GM18526 (cell line): ENCODE data around the gene BTBD2.

Experiments used
- POLR2A ChIP-seq: IDR thresholded peaks from 3 replicates; pipeline ENCODE4 v1.6.1; 2011; ENCODE audit not compliant: insufficient read length; ENCODE audit errors: extremely low read depth

BTBD2 gene

GRCh38 chr19:1942078-1942933 lies 73.2 kb downstream of the BTBD2 start:
- peak; percentile 24 for TF ChIP-seq POLR2A

- peak; percentile 38 for TF ChIP-seq POLR2A
Measured at GRCh38 chr19:1941146-1942077, 74.1 kb downstream of the BTBD2 start, which contains the start of gene CSNK1G2. Gene CSNK1G2 (plus strand): TSS chr19:1941172. CDS start chr19:1969773, 28,601 bp downstream.

- no peak for TF ChIP-seq POLR2A
Measured at GRCh38 chr19:1938071-1938470, 77.4 kb downstream of the BTBD2 start.

GRCh38 chr19:1936916-1937610 lies 78.5 kb downstream of the BTBD2 start:
- TF ChIP-seq POLR2A, result no peak

GRCh38 chr19:1936430-1936829 lies 79.1 kb downstream of the BTBD2 start:
- TF ChIP-seq POLR2A, result no peak

- no peak for TF ChIP-seq POLR2A
Measured at GRCh38 chr19:1935484-1936208, 79.9 kb downstream of the BTBD2 start.
